Osteocyte (in vitro differentiated cells): ENCODE measurements around the gene PPP1CA. TPM values are rescaled to one million over a fixed set of nuclear protein-coding genes. Genes with fewer than 3 reads are reported as not detected.

Experiments used
- DNase-seq: peaks from one replicate; pipeline ENCODE4 v3.0.0; 2021; ENCODE audit warnings: mixed read lengths; ENCODE audit not compliant: unreplicated experiment; ENCODE audit errors: extremely low spot score
- H3K27ac Mint-ChIP-seq: one replicate; pipeline ENCODE4 v1.8.0; 2021; ENCODE audit warnings: mild to moderate bottlenecking, mixed read lengths; ENCODE audit not compliant: unreplicated experiment
- H3K27me3 Mint-ChIP-seq: one replicate; pipeline ENCODE4 v1.8.0; 2021; ENCODE audit warnings: mixed read lengths; ENCODE audit not compliant: unreplicated experiment
- H3K36me3 Mint-ChIP-seq: one replicate; pipeline ENCODE4 v1.8.0; 2021; ENCODE audit warnings: mixed read lengths; ENCODE audit not compliant: unreplicated experiment
- H3K4me1 Mint-ChIP-seq: one replicate; pipeline ENCODE4 v1.8.0; 2021; ENCODE audit warnings: mixed read lengths; ENCODE audit not compliant: unreplicated experiment
- H3K4me3 Mint-ChIP-seq: one replicate; pipeline ENCODE4 v1.8.0; 2021; ENCODE audit warnings: mild to moderate bottlenecking, moderate library complexity, mixed read lengths; ENCODE audit not compliant: unreplicated experiment
- H3K9me3 Mint-ChIP-seq: one replicate; pipeline ENCODE4 v1.8.0; 2021; ENCODE audit warnings: mixed read lengths; ENCODE audit not compliant: unreplicated experiment
- total RNA-seq: library from RNA; stranded (reverse); gene quantifications from 2 replicates; pipeline ENCODE4 v1.2.1, GENCODE V29; 2021
- TF ChIP-seq, protein P1 (sequence below): fragments of 200-600 bp; sonication (generic); IDR thresholded peaks from 2 replicates; pipeline ENCODE4 v1.5.0; 2021; ENCODE audit warnings: antibody characterized with exemption, mild to moderate bottlenecking, moderate library complexity

The PPP1CA gene
- total RNA-seq, 1 donor from 2014 or later: 140 TPM

DNA sequence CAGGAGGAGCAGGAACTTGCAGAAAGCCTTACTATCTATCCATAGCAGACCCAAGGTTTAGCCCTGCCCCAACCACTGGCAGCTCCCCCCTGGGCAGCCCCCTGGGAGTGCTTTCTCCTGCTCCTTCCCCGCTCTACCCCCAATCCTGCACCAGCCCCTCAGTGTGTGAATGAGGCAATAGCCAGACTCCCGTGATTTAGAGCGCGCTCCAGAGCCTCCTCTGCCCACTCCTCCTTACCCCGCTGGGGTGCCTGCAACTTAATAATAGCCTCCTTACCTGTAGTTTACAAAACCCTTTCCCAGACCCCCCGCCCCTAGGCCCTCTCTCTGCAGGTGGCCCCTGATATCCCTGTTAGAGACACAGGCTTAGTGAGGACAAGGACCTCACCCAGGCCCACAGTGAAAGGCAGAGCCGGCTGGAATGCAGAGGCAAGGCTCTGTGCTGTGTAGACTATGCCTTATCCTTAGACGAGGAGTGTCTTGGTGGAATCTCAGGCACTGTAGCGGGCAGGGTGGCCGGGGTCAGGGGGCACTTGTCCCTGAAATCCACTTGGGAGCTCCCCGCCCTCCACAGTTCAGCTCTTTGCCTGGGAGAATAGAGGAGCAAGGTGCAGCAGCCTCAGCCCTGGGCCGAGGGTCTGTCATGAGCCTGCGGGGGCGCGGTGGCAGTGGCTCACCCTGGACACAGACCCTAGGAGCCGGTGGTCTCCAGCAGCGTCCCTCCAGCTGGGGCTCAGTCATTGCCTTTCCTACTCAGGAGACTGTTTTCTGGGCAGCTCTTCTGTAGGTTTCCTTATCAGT lies 9.5 kb upstream of the PPP1CA start:
- H3K4me1 Mint-ChIP-seq: peaks cover 3% of the 10 kb centered on the region
- DNase-seq: no peak
- H3K9me3 Mint-ChIP-seq: no peaks in the 10 kb centered on the region
- TF ChIP-seq, protein P1, sequence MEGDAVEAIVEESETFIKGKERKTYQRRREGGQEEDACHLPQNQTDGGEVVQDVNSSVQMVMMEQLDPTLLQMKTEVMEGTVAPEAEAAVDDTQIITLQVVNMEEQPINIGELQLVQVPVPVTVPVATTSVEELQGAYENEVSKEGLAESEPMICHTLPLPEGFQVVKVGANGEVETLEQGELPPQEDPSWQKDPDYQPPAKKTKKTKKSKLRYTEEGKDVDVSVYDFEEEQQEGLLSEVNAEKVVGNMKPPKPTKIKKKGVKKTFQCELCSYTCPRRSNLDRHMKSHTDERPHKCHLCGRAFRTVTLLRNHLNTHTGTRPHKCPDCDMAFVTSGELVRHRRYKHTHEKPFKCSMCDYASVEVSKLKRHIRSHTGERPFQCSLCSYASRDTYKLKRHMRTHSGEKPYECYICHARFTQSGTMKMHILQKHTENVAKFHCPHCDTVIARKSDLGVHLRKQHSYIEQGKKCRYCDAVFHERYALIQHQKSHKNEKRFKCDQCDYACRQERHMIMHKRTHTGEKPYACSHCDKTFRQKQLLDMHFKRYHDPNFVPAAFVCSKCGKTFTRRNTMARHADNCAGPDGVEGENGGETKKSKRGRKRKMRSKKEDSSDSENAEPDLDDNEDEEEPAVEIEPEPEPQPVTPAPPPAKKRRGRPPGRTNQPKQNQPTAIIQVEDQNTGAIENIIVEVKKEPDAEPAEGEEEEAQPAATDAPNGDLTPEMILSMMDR: no peak
- no peak overlapping the region for H3K4me3 Mint-ChIP-seq
- H3K27ac Mint-ChIP-seq: no peak overlapping the region
- no peaks in the 10 kb centered on the region for H3K27me3 Mint-ChIP-seq
- H3K36me3 Mint-ChIP-seq: no peaks in the 10 kb centered on the region

DNA sequence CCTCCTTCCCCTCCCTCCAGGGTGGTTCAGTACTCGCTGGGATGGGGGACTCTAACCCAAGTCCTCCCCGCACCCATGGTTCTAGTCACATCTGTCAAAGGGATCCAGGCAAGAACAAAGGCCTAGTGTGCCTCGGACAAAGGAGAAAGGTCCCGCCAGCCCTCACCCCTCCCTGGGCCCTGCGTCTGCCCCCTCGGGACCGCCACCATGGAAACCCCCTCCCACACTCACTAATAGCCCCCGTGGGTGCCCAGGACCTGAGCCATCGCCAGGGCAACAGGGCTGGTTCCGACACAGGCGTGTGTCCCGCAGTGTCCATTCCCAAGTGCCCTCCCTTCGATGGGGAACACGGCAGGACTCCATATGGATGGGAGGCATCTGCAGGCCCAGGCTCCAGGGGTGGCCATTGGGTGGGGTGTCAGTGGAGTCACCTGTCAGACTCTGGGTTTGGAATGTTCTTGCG lies 8.7 kb upstream of the PPP1CA start:
- H3K27me3 Mint-ChIP-seq: no peaks in the 10 kb centered on the region
- DNase-seq: no peak
- no peak overlapping the region for H3K4me3 Mint-ChIP-seq
- no peaks in the 10 kb centered on the region for H3K4me1 Mint-ChIP-seq
- H3K36me3 Mint-ChIP-seq: no peaks in the 10 kb centered on the region
- no peak overlapping the region for H3K27ac Mint-ChIP-seq
- no peaks in the 10 kb centered on the region for H3K9me3 Mint-ChIP-seq
- TF ChIP-seq, protein P1: no peak

DNA sequence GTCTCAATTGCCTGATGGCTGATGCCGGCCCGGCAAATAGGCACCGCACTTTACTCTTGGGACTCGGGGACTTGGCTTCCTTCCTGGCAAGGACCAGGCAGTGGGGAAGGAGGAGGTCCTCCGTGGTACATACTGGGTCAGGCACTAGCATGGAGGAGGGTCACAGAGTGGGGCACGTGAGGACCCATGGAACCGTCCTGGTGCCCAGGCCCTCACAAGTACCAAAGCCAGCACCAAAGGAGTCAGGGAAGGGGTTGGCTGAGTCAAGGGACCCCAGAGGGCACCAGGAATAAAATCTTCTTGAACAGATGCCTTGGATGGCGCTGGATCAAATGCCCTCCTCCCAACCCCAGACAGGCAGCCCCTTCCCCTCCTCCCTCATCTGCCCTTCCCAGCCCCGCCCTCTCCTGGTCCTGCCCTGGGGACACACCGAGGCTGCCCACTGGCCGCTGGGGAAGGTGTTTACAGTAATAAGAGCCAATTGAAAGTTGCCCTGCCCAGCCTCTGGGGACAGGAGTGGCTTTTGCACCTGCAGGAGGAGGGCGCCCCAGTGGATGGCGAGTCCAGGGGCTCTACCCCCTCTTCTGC lies 8.2 kb upstream of the PPP1CA start:
- no peaks in the 10 kb centered on the region for H3K36me3 Mint-ChIP-seq
- no peaks in the 10 kb centered on the region for H3K27me3 Mint-ChIP-seq
- H3K9me3 Mint-ChIP-seq: no peaks in the 10 kb centered on the region
- TF ChIP-seq, protein P1: no peak
- H3K4me1 Mint-ChIP-seq: no peaks in the 10 kb centered on the region
- no peak for DNase-seq
- no peak overlapping the region for H3K4me3 Mint-ChIP-seq
- H3K27ac Mint-ChIP-seq: no peak overlapping the region

DNA sequence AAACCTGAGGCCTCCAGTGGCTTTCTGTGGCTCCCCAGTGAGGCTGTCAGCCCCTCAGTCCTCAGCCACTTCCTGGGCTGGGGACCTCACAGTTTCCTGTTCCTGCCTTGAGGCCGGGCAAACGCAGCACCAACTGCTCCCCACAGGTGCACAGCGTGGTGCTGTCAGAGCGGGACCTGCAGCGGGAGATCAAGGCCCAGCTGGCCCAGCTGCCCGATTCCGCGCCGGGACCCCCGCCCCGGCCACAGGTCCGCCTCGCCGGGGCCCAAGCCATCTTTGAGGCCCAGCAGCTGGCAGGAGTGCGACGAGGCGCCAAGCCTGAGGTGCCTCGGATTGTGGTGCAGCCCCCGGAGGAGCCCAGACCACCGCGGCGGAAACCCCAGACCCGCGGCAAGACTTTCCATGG lies 7.6 kb upstream of the PPP1CA start:
- no peaks in the 10 kb centered on the region for H3K9me3 Mint-ChIP-seq
- DNase-seq: no peak
- no peak overlapping the region for H3K27ac Mint-ChIP-seq
- H3K4me3 Mint-ChIP-seq: no peak overlapping the region
- no peaks in the 10 kb centered on the region for H3K36me3 Mint-ChIP-seq
- H3K4me1 Mint-ChIP-seq: no peaks in the 10 kb centered on the region
- H3K27me3 Mint-ChIP-seq: no peaks in the 10 kb centered on the region
- TF ChIP-seq, protein P1: no peak

DNA sequence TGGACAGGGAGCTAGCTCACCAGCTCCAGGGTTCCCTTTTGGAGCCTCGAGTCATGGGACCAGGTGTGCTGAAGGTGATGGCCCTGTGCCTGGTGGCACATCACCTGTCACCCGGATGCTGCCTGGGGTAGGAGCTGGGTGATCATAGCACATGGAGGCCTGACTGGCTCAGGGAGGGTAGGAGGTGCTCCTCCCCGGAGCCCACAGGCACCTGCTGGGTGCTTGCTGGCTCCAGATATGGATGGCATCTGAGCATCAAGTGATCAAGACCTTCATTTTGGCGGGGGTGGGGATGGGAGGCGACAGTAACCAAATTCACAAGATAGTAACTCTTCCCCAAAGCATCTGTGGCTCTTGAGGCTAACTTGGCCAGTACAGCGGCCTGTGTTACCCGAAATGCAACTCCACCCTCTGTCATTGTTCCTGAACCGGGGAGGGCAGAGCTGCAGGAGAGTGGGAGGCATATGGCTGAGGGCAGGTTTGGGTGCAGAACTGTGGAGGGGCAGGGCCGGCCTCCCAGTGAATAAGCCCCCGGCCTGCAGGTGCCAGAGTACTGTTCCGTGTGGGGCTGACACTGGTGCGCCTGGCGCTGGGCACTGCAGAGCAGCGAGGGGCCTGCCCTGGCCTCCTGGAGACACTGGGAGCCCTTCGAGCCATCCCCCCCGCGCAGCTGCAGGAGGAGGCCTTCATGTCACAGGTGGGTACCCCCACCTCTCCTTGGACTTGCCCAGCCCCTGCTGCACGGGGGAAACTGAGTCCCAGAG lies 7.0 kb upstream of the PPP1CA start:
- DNase-seq: no peak
- no peaks in the 10 kb centered on the region for H3K27me3 Mint-ChIP-seq
- H3K9me3 Mint-ChIP-seq: no peaks in the 10 kb centered on the region
- H3K4me3 Mint-ChIP-seq: no peak overlapping the region
- TF ChIP-seq, protein P1: no peak
- H3K4me1 Mint-ChIP-seq: no peaks in the 10 kb centered on the region
- H3K27ac Mint-ChIP-seq: no peak overlapping the region
- no peaks in the 10 kb centered on the region for H3K36me3 Mint-ChIP-seq
